Thyroid gland (tissue), 4 donors: ENCODE measurements around the gene AKR1C1. TPM values are rescaled to one million over a fixed set of nuclear protein-coding genes. Genes with fewer than 3 reads are reported as not detected.

Source experiments
- DNase-seq, 2 donors: peaks; one replicate each; pipeline ENCODE4 v3.0.0-alpha.2; 2019
- H3K27ac ChIP-seq, 3 donors: fragments of 200-600 bp; sonication (generic); 1 replicate in 2 of 3; 2 replicates in 1 of 3; pipeline ENCODE4 v1.5.1; 2016 to 2019; ENCODE audit warnings: mild to moderate bottlenecking in 1 of 3, moderate library complexity in 1 of 3
- H3K27me3 ChIP-seq: fragments of 200-600 bp; sonication (generic); one replicate; pipeline ENCODE4 v1.5.1; 2019
- H3K36me3 ChIP-seq, 2 donors: fragments of 200-600 bp; sonication (generic); one replicate each; pipeline ENCODE4 v1.5.1; 2016 to 2019
- H3K4me1 ChIP-seq, 2 donors: fragments of 200-600 bp; sonication (generic); one replicate each; pipeline ENCODE4 v1.5.1; 2017 to 2019
- H3K4me3 ChIP-seq, 3 donors: fragments of 200-600 bp; sonication (generic); replicated peaks in 1 of 3; 1 replicate in 2 of 3; 2 replicates in 1 of 3; pipeline ENCODE4 v1.5.1; 2016; ENCODE audit warnings: mild to moderate bottlenecking in 1 of 3
- H3K9me3 ChIP-seq: fragments of 200-600 bp; sonication (generic); one replicate; pipeline ENCODE4 v1.5.1; 2017
- POLR2A ChIP-seq, 2 donors: fragments of 450-650 bp; IDR thresholded peaks; one replicate each; pipeline ENCODE4 v1.6.1; 2017; ENCODE audit warnings: antibody characterized with exemption in 2 of 2, mild to moderate bottlenecking in 2 of 2, moderate library complexity in 1 of 2
- WGBS, 2 donors: methylation state at CpG; one replicate each; pipeline ENCODE4 v1.1.5; 2017; 5-methylcytosine and 5-hydroxymethylcytosine counted together
- intact Hi-C: fragments of 100-400 bp; cut with DNase I; formaldehyde crosslinking; loops from one replicate; pipeline ENCODE4 v1.15.1; 2023
- total RNA-seq, 4 donors: library from RNA; depleted of rRNA; stranded (reverse); fragments of >200 nt; gene quantifications; one replicate each; pipeline ENCODE4 v1.2.3, GENCODE V29; 2016
- TF ChIP-seq, protein P1 (sequence below), 6 experiments: fragments of 200-600 bp in 3 of 6; fragments of 450-650 bp in 3 of 6; sonication (generic) in 3 of 6; IDR thresholded peaks; one replicate each; pipeline ENCODE4 v1.5.1; 2016 to 2019; ENCODE audit warnings: antibody characterized with exemption in 6 of 6, mild to moderate bottlenecking in 2 of 6, inconsistent platforms in 1 of 6, moderate library complexity in 1 of 6

Gene AKR1C1
- total RNA-seq, 4 donors from 2014 or later, result 73.8 to 132 (median 121) TPM

DNA sequence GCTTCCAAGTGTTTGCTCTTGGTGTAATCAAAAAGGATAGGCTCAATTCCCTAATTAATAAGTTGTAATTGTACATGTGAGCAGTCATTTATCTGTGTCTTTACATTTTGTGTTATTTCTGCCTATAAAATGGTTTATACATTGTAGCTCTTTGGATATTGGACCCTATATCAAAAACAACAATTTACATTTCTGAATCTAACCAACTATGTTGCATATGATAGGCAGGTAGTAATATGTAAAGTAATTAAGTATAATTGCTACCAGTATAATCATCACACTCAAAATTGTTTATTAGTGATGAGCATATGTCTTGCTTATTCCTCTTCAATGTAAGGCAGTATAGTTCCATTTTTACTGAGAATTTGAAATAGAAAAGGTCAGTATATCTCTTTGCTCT, 13.8 kb downstream of the AKR1C1 start:
- Histone ChIP-seq H3K36me3 (peaks cover 0 to 4% of the 10 kb centered on the region in 2 donors), H3K9me3 (no peaks in the 10 kb centered on the region), H3K27me3 (no peaks in the 10 kb centered on the region), H3K27ac (no peak overlapping the region), H3K4me3 (no peak overlapping the region), H3K4me1 (peaks cover 4 to 8% of the 10 kb centered on the region in 2 donors)
- intact Hi-C loops, result no loop called here
- TF ChIP-seq POLR2A (IDR thresholded peaks at IDR 0.05), result no peak
- TF ChIP-seq, protein P1, sequence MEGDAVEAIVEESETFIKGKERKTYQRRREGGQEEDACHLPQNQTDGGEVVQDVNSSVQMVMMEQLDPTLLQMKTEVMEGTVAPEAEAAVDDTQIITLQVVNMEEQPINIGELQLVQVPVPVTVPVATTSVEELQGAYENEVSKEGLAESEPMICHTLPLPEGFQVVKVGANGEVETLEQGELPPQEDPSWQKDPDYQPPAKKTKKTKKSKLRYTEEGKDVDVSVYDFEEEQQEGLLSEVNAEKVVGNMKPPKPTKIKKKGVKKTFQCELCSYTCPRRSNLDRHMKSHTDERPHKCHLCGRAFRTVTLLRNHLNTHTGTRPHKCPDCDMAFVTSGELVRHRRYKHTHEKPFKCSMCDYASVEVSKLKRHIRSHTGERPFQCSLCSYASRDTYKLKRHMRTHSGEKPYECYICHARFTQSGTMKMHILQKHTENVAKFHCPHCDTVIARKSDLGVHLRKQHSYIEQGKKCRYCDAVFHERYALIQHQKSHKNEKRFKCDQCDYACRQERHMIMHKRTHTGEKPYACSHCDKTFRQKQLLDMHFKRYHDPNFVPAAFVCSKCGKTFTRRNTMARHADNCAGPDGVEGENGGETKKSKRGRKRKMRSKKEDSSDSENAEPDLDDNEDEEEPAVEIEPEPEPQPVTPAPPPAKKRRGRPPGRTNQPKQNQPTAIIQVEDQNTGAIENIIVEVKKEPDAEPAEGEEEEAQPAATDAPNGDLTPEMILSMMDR (IDR thresholded peaks at IDR 0.05), result no peak
- DNase-seq, result no peak

DNA sequence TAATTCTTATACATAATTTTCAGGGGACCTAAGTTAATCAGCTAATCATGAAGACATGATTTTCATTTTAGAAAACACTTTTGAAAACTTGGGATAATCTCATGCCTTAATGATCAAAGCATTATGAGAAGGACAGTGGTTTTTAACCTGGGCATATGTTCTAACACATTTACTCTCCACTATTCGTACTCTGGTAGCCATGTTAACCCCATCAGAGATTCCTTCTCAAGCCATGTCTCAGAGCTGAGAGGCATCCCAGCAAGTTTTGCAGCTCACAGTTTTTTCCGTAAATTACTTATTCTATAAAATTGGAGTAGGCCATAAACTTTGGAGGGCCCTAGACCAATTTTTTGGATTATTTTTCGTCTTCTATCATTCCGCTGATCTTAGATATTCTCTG, 15.7 kb downstream of the AKR1C1 start:
- Histone ChIP-seq H3K4me3 (no peak overlapping the region), H3K27me3 (no peaks in the 10 kb centered on the region), H3K4me1 (peaks cover 8 to 12% of the 10 kb centered on the region in 2 donors), H3K27ac (no peak overlapping the region), H3K36me3 (peaks cover 0 to 4% of the 10 kb centered on the region in 2 donors), H3K9me3 (no peaks in the 10 kb centered on the region)
- no peak for DNase-seq
- WGBS, 2 donors, result 96 to 97% methylated on average over 4 of the region's 4 CpGs
- no peak for TF ChIP-seq POLR2A (IDR thresholded peaks at IDR 0.05)
- TF ChIP-seq, protein P1 (IDR thresholded peaks at IDR 0.05), result no peak
- intact Hi-C loops, result no loop called here

DNA sequence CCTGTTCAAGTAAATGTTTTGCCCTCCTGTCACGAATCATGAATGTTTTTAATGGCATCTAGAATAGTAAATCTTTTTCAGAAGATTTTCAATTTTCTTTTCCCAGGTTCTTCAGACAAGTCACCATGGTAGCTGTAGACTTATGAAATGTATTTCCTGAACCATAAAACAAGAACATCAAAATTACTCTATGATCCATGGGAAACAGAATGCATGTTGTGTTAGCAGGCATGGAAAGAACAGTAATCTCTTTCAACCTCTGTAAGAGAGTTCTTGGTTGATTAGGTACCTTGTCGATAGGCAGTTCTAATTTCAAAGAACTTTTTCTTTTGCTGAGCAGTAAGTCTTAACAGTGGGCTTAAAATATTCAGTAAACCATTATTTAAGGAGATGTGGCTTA, 17.6 kb downstream of the AKR1C1 start:
- 94 to 96% methylated on average over 2 of the region's 2 CpGs for WGBS, 2 donors
- H3K4me3 ChIP-seq, result no peak overlapping the region
- DNase-seq, result no peak
- intact Hi-C loops, result loop anchor here (10.0 kb wide), 1 partner anchor 136 kb away; no protein-coding TSS in a partner anchor
- H3K27ac ChIP-seq, result peak overlapping the region in 2 of 3 donors; percentile 76 to 84
- peaks cover 0 to 4% of the 10 kb centered on the region in 2 donors for H3K36me3 ChIP-seq
- no peak for TF ChIP-seq POLR2A (IDR thresholded peaks at IDR 0.05)
- TF ChIP-seq, protein P1 (IDR thresholded peaks at IDR 0.05), result no peak
- H3K4me1 ChIP-seq, result peaks cover 15 to 31% of the 10 kb centered on the region in 2 donors
- no peaks in the 10 kb centered on the region for H3K9me3 ChIP-seq
- no peaks in the 10 kb centered on the region for H3K27me3 ChIP-seq

DNA sequence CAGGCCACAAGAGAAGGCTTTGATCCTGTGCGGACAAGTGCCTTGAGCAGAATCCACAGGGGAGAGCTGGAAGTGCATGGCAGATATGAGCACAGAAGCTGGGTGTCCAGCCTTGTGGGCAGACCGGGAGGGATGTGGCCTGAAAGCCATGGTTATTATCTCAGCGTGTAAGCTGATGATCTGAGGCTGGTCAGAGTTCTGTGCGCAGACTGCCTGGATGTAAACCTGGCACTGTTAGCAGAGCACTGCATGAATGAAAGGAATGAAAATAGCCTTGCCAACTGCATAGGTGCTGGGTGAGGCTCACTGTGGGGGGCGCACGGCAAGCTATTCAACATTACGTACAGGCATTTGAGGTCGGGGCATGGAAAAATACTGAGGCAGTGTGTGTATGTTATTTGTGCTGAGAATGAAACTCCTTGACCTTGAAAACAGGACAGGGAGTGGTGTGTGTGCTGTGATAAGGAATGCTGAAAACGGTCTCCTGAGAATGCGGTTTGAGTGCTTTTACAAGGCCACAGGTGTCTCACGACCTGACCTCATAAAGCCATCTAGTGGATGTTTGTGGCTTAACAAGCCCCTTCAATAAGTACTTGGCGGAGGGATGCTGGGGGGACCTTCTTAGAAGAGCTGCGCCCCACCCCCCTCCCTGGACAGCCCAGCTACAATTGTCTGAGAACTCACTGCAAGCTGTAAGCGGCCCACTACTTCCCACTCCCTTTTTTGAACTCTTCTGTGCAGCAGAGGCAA, 18.7 kb downstream of the AKR1C1 start:
- intact Hi-C loops, result loop anchor here (10.0 kb wide), 1 partner anchor 137 kb away; no protein-coding TSS in a partner anchor
- TF ChIP-seq, protein P1 (IDR thresholded peaks at IDR 0.05), result peak; percentile 28 to 89 (median 72)
- TF ChIP-seq POLR2A (IDR thresholded peaks at IDR 0.05), result peak in 1 of 2 donors; percentile 51
- no peak overlapping the region for H3K4me3 ChIP-seq
- WGBS, 2 donors, result 53 to 56% methylated on average over 14 of the region's 14 CpGs
- H3K27ac ChIP-seq, result peak overlapping the region; percentile 76 to 84 (median 79)
- no peaks in the 10 kb centered on the region for H3K27me3 ChIP-seq
- peaks cover 15 to 31% of the 10 kb centered on the region in 2 donors for H3K4me1 ChIP-seq
- DNase-seq, result peak; percentile 75 to 78
- no peaks in the 10 kb centered on the region for H3K36me3 ChIP-seq
- H3K9me3 ChIP-seq, result no peaks in the 10 kb centered on the region

DNA sequence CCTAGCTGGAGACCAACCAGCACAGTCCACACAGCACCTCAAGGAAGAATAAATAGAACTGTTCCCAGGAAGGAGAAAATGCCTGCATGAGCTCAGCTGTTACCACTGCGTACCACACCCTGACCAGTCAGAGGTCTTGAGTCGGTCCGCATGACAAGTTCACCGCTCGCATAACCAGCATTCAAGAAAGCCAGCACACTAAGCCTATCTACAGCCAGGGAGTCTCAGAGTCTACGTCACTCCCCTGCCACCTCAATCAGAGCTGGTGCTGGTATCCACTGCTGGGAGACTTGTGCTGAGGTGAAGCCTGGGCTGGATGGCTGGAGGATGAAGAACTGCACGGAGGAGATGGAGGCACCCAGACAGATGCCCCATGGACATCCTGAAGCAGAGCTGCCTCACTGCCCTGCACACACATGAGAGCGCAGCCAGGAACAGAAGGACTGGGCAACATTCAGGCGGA, 19.6 kb downstream of the AKR1C1 start:
- 92 to 93% methylated on average over 6 to 9 of the region's 9 CpGs for WGBS, 2 donors
- Histone ChIP-seq H3K27ac (peak overlapping the region in 2 of 3 donors; percentile 76 to 84), H3K4me3 (no peak overlapping the region), H3K27me3 (no peaks in the 10 kb centered on the region), H3K36me3 (no peaks in the 10 kb centered on the region), H3K4me1 (peaks cover 15 to 31% of the 10 kb centered on the region in 2 donors), H3K9me3 (no peaks in the 10 kb centered on the region)
- TF ChIP-seq POLR2A (IDR thresholded peaks at IDR 0.05), result no peak
- TF ChIP-seq, protein P1 (IDR thresholded peaks at IDR 0.05), result no peak
- peak in 1 of 2 donors; percentile 13 for DNase-seq
- intact Hi-C loops, result loop anchor here (10.0 kb wide), 1 partner anchor 138 kb away; no protein-coding TSS in a partner anchor
